ENCODE data around the gene OTOG.

Gene OTOG

GRCh38 chr11:17650127-17650911 is 103.3 kb downstream of the OTOG start:
- DNase-seq: no peak

GRCh38 chr11:17651061-17651460 is 104.0 kb downstream of the OTOG start:
- intact Hi-C loops (cut with DNase I): no loop called here
- DNase-seq: no peak

More at GRCh38 chr11:17650127-17650911, 103.3 kb downstream of the OTOG start:
- intact Hi-C loops (cut with DNase I): no loop called here

- DNase-seq: no peak
- intact Hi-C loops (cut with DNase I): no loop called here
Measured at GRCh38 chr11:17651681-17652080, 104.6 kb downstream of the OTOG start.

- DNase-seq: no peak
- intact Hi-C loops (cut with DNase I): no loop called here
Measured at GRCh38 chr11:17652556-17652955, 105.5 kb downstream of the OTOG start.

GRCh38 chr11:17653611-17654010 is 106.6 kb downstream of the OTOG start:
- DNase-seq: no peak

GRCh38 chr11:17655682-17656081 is 108.6 kb downstream of the OTOG start:
- intact Hi-C loops (cut with DNase I): no loop called here
- no peak for DNase-seq

More at GRCh38 chr11:17653611-17654010, 106.6 kb downstream of the OTOG start:
- intact Hi-C loops (cut with DNase I): no loop called here

- no peak for DNase-seq
- intact Hi-C loops (cut with DNase I): no loop called here
Measured at GRCh38 chr11:17658211-17658610, 111.2 kb downstream of the OTOG start.

GRCh38 chr11:17668166-17668565 is 121.1 kb downstream of the OTOG start:
- no peak for DNase-seq
- intact Hi-C loops (cut with DNase I): no loop called here

GRCh38 chr11:17672469-17672868 is 125.4 kb downstream of the OTOG start:
- intact Hi-C loops (cut with DNase I): no loop called here
- no peak for DNase-seq

- intact Hi-C loops (cut with DNase I): no loop called here
- DNase-seq: no peak
Measured at GRCh38 chr11:17673951-17674350, 126.9 kb downstream of the OTOG start.

- intact Hi-C loops (cut with DNase I): no loop called here
- no peak for DNase-seq
Measured at GRCh38 chr11:17682848-17683247, 135.8 kb downstream of the OTOG start.

- intact Hi-C loops (cut with DNase I): no loop called here
- no peak for DNase-seq
Measured at GRCh38 chr11:17683377-17684161, 136.5 kb downstream of the OTOG start.

- intact Hi-C loops (cut with DNase I): no loop called here
- no peak for DNase-seq
Measured at GRCh38 chr11:17684550-17684949, 137.5 kb downstream of the OTOG start.

GRCh38 chr11:17686231-17686980 is 139.3 kb downstream of the OTOG start:
- DNase-seq: peak in 1 of 42 donors; percentile 9
- intact Hi-C loops (cut with DNase I): no loop called here

GRCh38 chr11:17687946-17688670 is 141.0 kb downstream of the OTOG start:
- peak in 2 of 42 donors; percentile 1 to 34 for DNase-seq
- intact Hi-C loops (cut with DNase I): no loop called here

- no peak for DNase-seq
- intact Hi-C loops (cut with DNase I): no loop called here
Measured at GRCh38 chr11:17691550-17691949, 144.5 kb downstream of the OTOG start.

- intact Hi-C loops (cut with DNase I): no loop called here
- DNase-seq: no peak
Measured at GRCh38 chr11:17691976-17692375, 144.9 kb downstream of the OTOG start.

- no peak for DNase-seq
- intact Hi-C loops (cut with DNase I): no loop called here
Measured at GRCh38 chr11:17692931-17693330, 145.9 kb downstream of the OTOG start.

- intact Hi-C loops (cut with DNase I): no loop called here
- no peak for DNase-seq
Measured at GRCh38 chr11:17693531-17693930, 146.5 kb downstream of the OTOG start.
